K562 (cell line): Measurements from ENCODE around the gene IFI27L1. TPM values are rescaled to one million over a fixed set of nuclear protein-coding genes. Genes with fewer than 3 reads are reported as not detected.

Experiments
- ATAC-seq: fragments of 200-7000 bp; cut with Tn5 transposase; 3 replicates; pipeline ENCODE4 v1.9.1; 2020; ENCODE audit warnings: moderate library complexity
- BruUV-seq: library from RNA; stranded (reverse); fragments of 400-500 nt; replicated peaks from 2 replicates; lab custom pipeline; 2021; lab: Mats Ljungman, UMichigan
- CTCF ChIA-PET: fragments of 300-600 bp; formaldehyde crosslinking; extraction: SDS; loops from one replicate; lab custom pipeline; 2021; ENCODE audit warnings: low intra/inter-chr PET ratio; lab: Yijun Ruan, JAX
- POLR2A ChIA-PET: fragments of 300-600, 350-650 bp; sonication (Branson Sonifier 250); formaldehyde crosslinking; extraction: SDS; loops from one replicate; lab custom pipeline; 2021; ENCODE audit warnings: antibody characterized with exemption, inconsistent platforms; lab: Yijun Ruan, JAX
- DNase-seq, 4 experiments: peaks; one replicate each; pipeline versions ENCODE4 v3.0.0 to v3.0.0-alpha.2; 2011 to 2018; ENCODE audit warnings: low spot score in 3 of 4, mixed read lengths in 3 of 4; ENCODE audit errors: extremely low read depth in 1 of 4
- FAIRE-seq: peaks from 2 replicates; lab custom pipeline; 2011; peaks lifted over from hg19 to GRCh38; lab: Jason Lieb, UNC
- H2AFZ ChIP-seq: 2 replicates; pipeline ENCODE4 v1.6.0; 2011; ENCODE audit warnings: low read depth, low read length, control low read depth, inconsistent platforms
- H3K27ac ChIP-seq: fragments of 200-600 bp; 3 replicates; pipeline ENCODE4 v1.8.0; 2011; ENCODE audit warnings: low read depth, mild to moderate bottlenecking, control low read depth, inconsistent platforms, low read length, moderate library complexity, mixed read lengths; ENCODE audit errors: extremely low read depth
- H3K27me3 ChIP-seq, 2 experiments: fragments of 300-600 bp in 1 of 2; 2 replicates in 1 of 2; 3 replicates in 1 of 2; pipeline versions ENCODE4 v1.6.0 to v1.8.0; 2011; ENCODE audit warnings: inconsistent platforms in 2 of 2, low read length in 2 of 2, mild to moderate bottlenecking in 1 of 2, mixed read lengths in 1 of 2, moderate library complexity in 1 of 2; ENCODE audit not compliant: control insufficient read depth in 2 of 2, insufficient read depth in 2 of 2
- H3K36me3 ChIP-seq: fragments of 300-600 bp; 3 replicates; pipeline ENCODE4 v1.8.0; 2011; ENCODE audit warnings: mild to moderate bottlenecking, low read length, inconsistent platforms; ENCODE audit not compliant: control insufficient read depth, insufficient read depth
- H3K4me1 ChIP-seq, 2 experiments: fragments of 200-600 bp in 1 of 2; replicated peaks in 1 of 2; 2 replicates in 1 of 2; 3 replicates in 1 of 2; pipeline versions ENCODE4 v1.5.1 to v1.8.0; 2011; ENCODE audit warnings: inconsistent platforms in 2 of 2, low read length in 2 of 2, mild to moderate bottlenecking in 1 of 2, mixed read lengths in 1 of 2, moderate library complexity in 1 of 2; ENCODE audit not compliant: control insufficient read depth in 2 of 2, insufficient read depth in 2 of 2
- H3K4me2 ChIP-seq: 2 replicates; pipeline ENCODE4 v1.6.1; 2011; ENCODE audit warnings: low read length, control low read depth, inconsistent platforms, mixed read lengths; ENCODE audit not compliant: insufficient read depth
- H3K4me3 ChIP-seq: fragments of 200-600 bp; sonication (generic), shearing (Covaris generic); 2 replicates; pipeline ENCODE4 v1.5.1; 2016; ENCODE audit warnings: control low read depth, inconsistent platforms
- H3K79me2 ChIP-seq: fragments of 200-600 bp; 3 replicates; pipeline ENCODE4 v1.8.0; 2011; ENCODE audit warnings: low read length, inconsistent platforms; ENCODE audit not compliant: control insufficient read depth, insufficient read depth
- H3K9ac ChIP-seq, 2 experiments: 2 replicates each; pipeline versions ENCODE4 v1.6.0 to v1.6.1; 2011; ENCODE audit warnings: low read depth in 2 of 2, low read length in 2 of 2, control low read depth in 1 of 2, inconsistent platforms in 1 of 2, mild to moderate bottlenecking in 1 of 2, mixed read lengths in 1 of 2; ENCODE audit not compliant: insufficient read depth in 1 of 2
- H3K9me1 ChIP-seq: one replicate; pipeline ENCODE4 v1.6.0; 2011; ENCODE audit warnings: inconsistent platforms, mild to moderate bottlenecking, low read length, moderate library complexity; ENCODE audit not compliant: control insufficient read depth, insufficient read depth
- H3K9me3 ChIP-seq: replicated peaks from 2 replicates; pipeline ENCODE4 v1.5.1; 2011; ENCODE audit warnings: low read depth, low read length, inconsistent platforms; ENCODE audit not compliant: control insufficient read depth, insufficient read depth
- H4K20me1 ChIP-seq: replicated peaks from 2 replicates; pipeline ENCODE4 v1.6.1; 2011; ENCODE audit warnings: low read length, inconsistent platforms, mixed read lengths; ENCODE audit not compliant: control insufficient read depth, insufficient read depth
- ARID3A ChIP-seq: IDR thresholded peaks from 2 replicates; pipeline ENCODE4 v1.6.1; 2012; ENCODE audit warnings: low read depth, low read length, improper control_type of control experiment, borderline replicate concordance
- BACH1 ChIP-seq: fragments of 200-800 bp; sonication (Bioruptor generic); IDR thresholded peaks from 2 replicates; pipeline ENCODE4 v1.6.1; 2016; ENCODE audit warnings: missing genetic modification characterization, missing compliant biosample characterization
- CC2D1A ChIP-seq: fragments of 450-650 bp; IDR thresholded peaks from 2 replicates; pipeline ENCODE4 v1.6.1; 2017; ENCODE audit warnings: mild to moderate bottlenecking
- CGGBP1 ChIP-seq: fragments of 250-450 bp; sonication (Bioruptor Pico); IDR thresholded peaks from 2 replicates; pipeline ENCODE4 v1.9.0; 2021; ENCODE audit warnings: mild to moderate bottlenecking
- ETV1 ChIP-seq: fragments of 450-650 bp; conservative IDR thresholded peaks from 2 replicates; pipeline ENCODE4 v1.6.1; 2016; ENCODE audit warnings: missing genetic modification characterization, control low read depth, low read depth, missing compliant biosample characterization
- FOXK1 ChIP-seq: sonication (generic); formaldehyde crosslinking; IDR thresholded peaks from 2 replicates; pipeline ENCODE4 v1.8.0; 2022; ENCODE audit warnings: missing genetic modification reagents, mild to moderate bottlenecking, borderline replicate concordance
- HCFC1 ChIP-seq: IDR thresholded peaks from 2 replicates; pipeline ENCODE4 v1.6.1; 2012; ENCODE audit warnings: low read depth, low read length, improper control_type of control experiment
- HOXB6 ChIP-seq: fragments of 250-450 bp; sonication (Bioruptor Pico); IDR thresholded peaks from 2 replicates; pipeline ENCODE4 v1.5.1; 2022; ENCODE audit warnings: mild to moderate bottlenecking, borderline replicate concordance
- MYC ChIP-seq, 2 experiments: fragments of 250-450 bp in 1 of 2; sonication (Bioruptor Pico) in 1 of 2; IDR thresholded peaks; 2 replicates each; pipeline versions ENCODE4 v1.5.1 to v1.6.1; 2012 to 2021; ENCODE audit warnings: low read depth in 2 of 2, borderline replicate concordance in 1 of 2, improper control_type of control experiment in 1 of 2, low read length in 1 of 2, mild to moderate bottlenecking in 1 of 2, moderate library complexity in 1 of 2
- NFE2 ChIP-seq: IDR thresholded peaks from 2 replicates; pipeline ENCODE4 v1.6.1; 2014; ENCODE audit warnings: antibody characterized with exemption, low read depth
- POLR3G ChIP-seq: IDR thresholded peaks from 2 replicates; pipeline ENCODE4 v1.6.1; 2011; ENCODE audit not compliant: insufficient read length, insufficient replicate concordance; ENCODE audit errors: extremely low read depth
- TBL1XR1 ChIP-seq, 2 experiments: IDR thresholded peaks; 2 replicates each; pipeline ENCODE4 v1.6.1; 2012; ENCODE audit warnings: improper control_type of control experiment in 2 of 2, low read length in 2 of 2, mild to moderate bottlenecking in 1 of 2
- XRCC4 ChIP-seq: IDR thresholded peaks from one replicate; pipeline ENCODE4 v1.6.1; 2011; ENCODE audit not compliant: insufficient read depth, insufficient read length; ENCODE audit errors: extremely low read depth
- ZNF3 ChIP-seq: fragments of 250-450 bp; sonication (Bioruptor Pico); IDR thresholded peaks from 2 replicates; pipeline ENCODE4 v1.5.0; 2021; ENCODE audit warnings: mild to moderate bottlenecking, moderate library complexity
- WGBS: fragments of 100-300 bp; shearing (Covaris generic); methylation state at CpG from one replicate; pipeline ENCODE4 v1.1.6; 2016; ENCODE audit warnings: low coverage, mixed read lengths; ENCODE audit not compliant: insufficient coverage; ENCODE audit errors: missing lambda C conversion rate; 5-methylcytosine and 5-hydroxymethylcytosine counted together
- in situ Hi-C: fragments of 300-500 bp; cut with MboI; formaldehyde crosslinking; loops from 4 replicates; pipeline ENCODE4 v1.15.0; 2018; ENCODE audit warnings: inconsistent platforms, mixed read lengths
- intact Hi-C: fragments of 100-400 bp; cut with micrococcal nuclease; formaldehyde crosslinking; loops from 2 replicates; pipeline ENCODE4 v1.14.2; 2022
- polyA plus RNA-seq, 8 experiments: library from polyadenylated mRNA; depleted of rRNA in 4 of 8; stranded (reverse) in 5 of 8; unstranded in 3 of 8; fragments of >200 nt; fragmentation: Nextera tagmentation in 2 of 8; fragmentation: Illumina TruSeq in 1 of 8; extraction: Ambion mirVana in 2 of 8; extraction: Trizol in 1 of 8; gene quantifications; 2 replicates each; pipeline versions ENCODE4 v1.2.1 to v1.2.3, GENCODE V29; 2011 to 2014; ENCODE audit warnings: inconsistent platforms in 1 of 8, missing spikeins in 1 of 8
- total RNA-seq, 7 experiments: library from RNA; depleted of rRNA in 6 of 7; stranded (reverse); fragments of >200 nt in 6 of 7; fragmentation: Illumina TruSeq in 2 of 7; extraction: Trizol in 2 of 7; gene quantifications; 2 replicates each; pipeline versions ENCODE4 v1.2.1 to v1.2.3, GENCODE V29; 2011 to 2021; ENCODE audit warnings: low replicate concordance in 1 of 7
- TF ChIP-seq, protein P1 (sequence below): fragments of 250-450 bp; sonication (Bioruptor Pico); IDR thresholded peaks from 2 replicates; pipeline ENCODE4 v1.8.0; 2022; ENCODE audit warnings: inconsistent platforms, mild to moderate bottlenecking, moderate library complexity, borderline replicate concordance

Gene IFI27L1
- total and polyA plus RNA-seq, 9 of the 15 experiments (the other 6 are each of a cell fraction or from before 2014, with no cell fraction given) = 14.5 to 28.0 (median 23.8) TPM

DNA sequence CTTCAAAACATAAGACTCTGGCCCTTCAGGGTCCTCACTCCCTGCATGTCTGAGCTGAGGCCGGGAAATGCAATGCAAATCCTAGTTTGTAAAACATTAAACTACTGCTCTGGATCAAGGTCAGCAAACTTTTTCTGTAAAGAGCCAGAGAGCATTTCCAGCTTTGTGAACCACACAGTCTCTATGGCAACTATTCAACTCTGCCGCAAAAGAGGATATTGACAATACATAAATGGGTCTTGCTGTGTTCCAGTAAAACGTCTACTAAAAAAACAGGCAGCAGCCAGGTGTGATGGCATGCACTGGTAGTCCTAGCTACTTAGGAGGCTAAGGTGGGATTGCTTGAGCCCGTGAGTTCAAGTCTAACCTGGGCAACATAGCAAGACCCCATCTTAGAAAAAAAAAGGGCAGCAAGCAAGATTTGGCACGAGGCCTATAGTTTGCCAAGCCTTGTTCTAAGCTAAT, 22.4 kb upstream of the IFI27L1 start (continued):
- TF ChIP-seq ARID3A (no peak), FOXK1 (no peak), POLR3G (no peak), ETV1 (tag) (no peak), MYC (IDR thresholded peaks at IDR 0.05; ENCODE audit: low read depth, low read length) (no peak), MYC (CRISPR knock-in tag; IDR thresholded peaks at IDR 0.05; ENCODE audit: borderline replicate concordance, low read depth) (no peak), NFE2 (no peak)
- TF ChIP-seq, protein P1, sequence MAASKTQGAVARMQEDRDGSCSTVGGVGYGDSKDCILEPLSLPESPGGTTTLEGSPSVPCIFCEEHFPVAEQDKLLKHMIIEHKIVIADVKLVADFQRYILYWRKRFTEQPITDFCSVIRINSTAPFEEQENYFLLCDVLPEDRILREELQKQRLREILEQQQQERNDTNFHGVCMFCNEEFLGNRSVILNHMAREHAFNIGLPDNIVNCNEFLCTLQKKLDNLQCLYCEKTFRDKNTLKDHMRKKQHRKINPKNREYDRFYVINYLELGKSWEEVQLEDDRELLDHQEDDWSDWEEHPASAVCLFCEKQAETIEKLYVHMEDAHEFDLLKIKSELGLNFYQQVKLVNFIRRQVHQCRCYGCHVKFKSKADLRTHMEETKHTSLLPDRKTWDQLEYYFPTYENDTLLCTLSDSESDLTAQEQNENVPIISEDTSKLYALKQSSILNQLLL (CRISPR knock-in tag) = no peak
- TF ChIP-seq, all 486 proteins: peak for 0

DNA sequence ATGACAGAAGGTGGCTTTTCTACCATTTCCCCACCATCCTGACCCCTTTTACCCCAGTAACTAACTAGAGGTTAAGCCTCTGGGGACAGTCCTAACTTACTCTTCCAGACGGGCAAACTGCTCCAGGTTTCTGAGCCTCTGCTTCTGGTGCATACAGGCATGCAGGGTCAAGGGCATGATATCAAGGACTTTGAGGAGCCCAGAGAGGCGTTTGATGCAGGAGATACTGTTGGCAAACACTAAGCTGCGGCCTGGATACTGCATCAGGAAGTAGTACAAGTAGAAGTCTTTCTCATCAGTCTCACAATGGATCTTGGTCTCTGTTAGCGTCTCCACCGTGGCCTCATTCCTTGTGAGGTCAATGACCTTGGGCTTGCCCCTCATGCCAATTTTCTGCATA, 21.1 kb upstream of the IFI27L1 start:
- ATAC-seq (no peak), DNase-seq (no peak), FAIRE-seq (no peak)
- Histone ChIP-seq H2AFZ (no peak overlapping the region), H3K79me2 (peaks cover 27% of the 10 kb centered on the region), H3K9me3 (no peaks in the 10 kb centered on the region), H3K27ac (no peak overlapping the region), H3K4me2 (no peak overlapping the region), H3K9ac (no peak overlapping the region), H3K4me1 (no peaks in the 10 kb centered on the region), H3K36me3 (peaks cover 85% of the 10 kb centered on the region), H3K9me1 (no peaks in the 10 kb centered on the region), H3K27me3 (no peaks in the 10 kb centered on the region), H3K4me3 (no peak overlapping the region), H4K20me1 (peaks cover 5% of the 10 kb centered on the region; the same call in 1 of the 2 replicates)
- CTCF ChIA-PET = no interaction called here
- BruUV-seq = no TSS peak
- WGBS = 79% methylated on average over 4 of the region's 5 CpGs
- in situ Hi-C loops (no loop called here), intact Hi-C loops (no loop called here)
- POLR2A ChIA-PET = no interaction called here
- TF ChIP-seq XRCC4 = no peak
- TF ChIP-seq HOXB6 (CRISPR knock-in tag) = no peak
- no peak for TF ChIP-seq BACH1 (tag)
- no peak for TF ChIP-seq CC2D1A
- TF ChIP-seq HCFC1 = no peak
- no peak for TF ChIP-seq ZNF3 (CRISPR knock-in tag)
- TF ChIP-seq CGGBP1 (CRISPR knock-in tag) = no peak
- no peak for TF ChIP-seq TBL1XR1 (IDR thresholded peaks at IDR 0.05; ENCODE audit: low read length in 2 of 2)
